Upper lobe of left lung (tissue), 6 donors: Measurements from ENCODE around the gene GRK5. TPM values are rescaled to one million over a fixed set of nuclear protein-coding genes. Genes with fewer than 3 reads are reported as not detected.
A peak's percentile ranks its signal among the peaks of the same experiment; 100 is the strongest.
"Not testable (repeated sequence)": the region's sequence is repeated elsewhere in the genome, so short reads cannot be mapped to it uniquely, and the experiment has no call there.

Experiments used
- ATAC-seq, 2 donors: fragments of 200-7000 bp; cut with Tn5 transposase; one replicate each; pipeline ENCODE4 v1.9.1; 2022; ENCODE audit warnings: mild to moderate bottlenecking in 2 of 2, moderate library complexity in 2 of 2; ENCODE audit not compliant: low FRiP score in 2 of 2
- DNase-seq, 2 donors: peaks; one replicate each; pipeline ENCODE4 v3.0.0-alpha.2; 2019 to 2020
- H3K27ac ChIP-seq, 4 donors: fragments of 200-600 bp; sonication (generic); one replicate each; pipeline ENCODE4 v1.5.1; 2016 to 2019
- H3K27me3 ChIP-seq, 4 donors: fragments of 200-600 bp; sonication (generic); one replicate each; pipeline ENCODE4 v1.5.1; 2017 to 2019
- H3K36me3 ChIP-seq, 4 donors: fragments of 200-600 bp; sonication (generic); one replicate each; pipeline ENCODE4 v1.5.1; 2016 to 2019
- H3K4me1 ChIP-seq, 4 donors: fragments of 200-600 bp; sonication (generic); one replicate each; pipeline ENCODE4 v1.5.1; 2018 to 2019
- H3K4me3 ChIP-seq, 4 donors: fragments of 200-600 bp; sonication (generic); one replicate each; pipeline ENCODE4 v1.5.1; 2017 to 2019; ENCODE audit warnings: mild to moderate bottlenecking in 2 of 4, moderate library complexity in 1 of 4
- H3K9me3 ChIP-seq, 4 donors: fragments of 200-600 bp; sonication (generic); one replicate each; pipeline ENCODE4 v1.5.1; 2018 to 2019
- EP300 ChIP-seq, 4 donors: sonication (generic); formaldehyde crosslinking; IDR thresholded peaks; one replicate each; pipeline ENCODE4 v1.5.1; 2017; ENCODE audit warnings: antibody characterized with exemption in 4 of 4, control low read depth in 2 of 4
- POLR2A ChIP-seq, 4 donors: fragments of 450-650 bp; IDR thresholded peaks; one replicate each; pipeline ENCODE4 v1.5.1; 2016 to 2017; ENCODE audit warnings: antibody characterized with exemption in 4 of 4, mild to moderate bottlenecking in 2 of 4
- POLR2AphosphoS5 ChIP-seq, 2 donors: sonication (generic); formaldehyde crosslinking; IDR thresholded peaks; one replicate each; pipeline ENCODE4 v1.5.1; 2017; ENCODE audit warnings: antibody characterized with exemption in 2 of 2
- WGBS, 2 donors: methylation state at CpG; one replicate each; pipeline ENCODE4 v1.1.5; 2017 to 2018; 5-methylcytosine and 5-hydroxymethylcytosine counted together
- total RNA-seq, 6 donors: library from RNA; depleted of rRNA in 4 of 6; stranded (reverse); fragments of >200 nt in 4 of 6; gene quantifications; one replicate each; pipeline versions ENCODE4 v1.1.0 to v1.2.1, GENCODE V29; 2016 to 2021
- TF ChIP-seq, protein P1 (sequence below), 6 experiments: fragments of 450-650 bp in 4 of 6; fragments of 200-600 bp in 2 of 6; sonication (generic) in 2 of 6; IDR thresholded peaks; one replicate each; pipeline ENCODE4 v1.5.1; 2016 to 2019; ENCODE audit warnings: antibody characterized with exemption in 6 of 6
- donor health status: DM: no; HTN: no; CAD: no; lungs with moderate emphysema.
- donor health status: DM: no; HTN: yes; CAD: no; lungs with severe emphysema.

Gene GRK5
- total RNA-seq, 6 donors from 2014 or later: 38.6 to 80.9 (median 61.1) TPM

DNA sequence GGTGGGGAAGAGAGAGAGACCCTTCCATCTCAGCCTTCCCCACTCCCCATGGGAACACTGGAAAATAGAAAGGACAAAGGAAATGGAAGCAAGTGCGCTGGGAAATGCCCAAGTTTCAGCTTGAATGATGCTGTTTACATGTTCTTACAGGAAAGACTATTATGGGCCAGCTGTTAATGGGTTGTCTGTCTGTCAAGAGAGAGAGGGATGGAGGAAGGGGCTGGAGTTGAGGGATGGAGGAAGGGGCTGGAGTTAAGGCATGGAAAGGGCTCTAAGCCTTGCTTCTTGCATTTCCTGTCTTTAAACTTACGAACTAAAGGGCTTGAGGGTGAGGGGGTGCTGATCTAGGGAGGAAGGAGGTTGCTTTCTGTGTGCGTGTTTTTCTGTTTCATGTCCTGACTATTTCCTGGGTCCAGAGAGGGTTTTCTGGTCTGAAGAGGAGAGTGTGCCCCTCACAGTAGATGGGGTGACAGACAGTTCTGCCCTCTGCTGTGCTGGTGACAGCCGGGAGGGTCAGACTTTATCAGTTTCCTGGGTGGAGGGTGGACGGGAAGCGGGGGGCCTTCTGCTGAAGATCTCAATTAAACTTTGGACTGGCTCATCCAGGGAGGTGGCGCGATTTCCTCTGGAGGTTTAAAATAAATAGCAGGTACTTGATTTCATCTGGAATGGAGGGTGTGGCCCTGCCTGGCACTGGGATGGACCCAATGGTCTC is 30.5 kb downstream of the GRK5 start:
- Histone ChIP-seq H3K9me3 (no peaks in the 10 kb centered on the region), H3K27me3 (no peaks in the 10 kb centered on the region), H3K27ac (peak overlapping the region; percentile 68 to 87 (median 72)), H3K36me3 (no peaks in the 10 kb centered on the region), H3K4me3 (no peak overlapping the region), H3K4me1 (peaks cover 52 to 76% (median 58%) of the 10 kb centered on the region in 4 donors)
- ATAC-seq: no peak
- no peak for TF ChIP-seq POLR2AphosphoS5 (IDR thresholded peaks at IDR 0.05)
- TF ChIP-seq POLR2A (IDR thresholded peaks at IDR 0.05): no peak
- TF ChIP-seq, protein P1, sequence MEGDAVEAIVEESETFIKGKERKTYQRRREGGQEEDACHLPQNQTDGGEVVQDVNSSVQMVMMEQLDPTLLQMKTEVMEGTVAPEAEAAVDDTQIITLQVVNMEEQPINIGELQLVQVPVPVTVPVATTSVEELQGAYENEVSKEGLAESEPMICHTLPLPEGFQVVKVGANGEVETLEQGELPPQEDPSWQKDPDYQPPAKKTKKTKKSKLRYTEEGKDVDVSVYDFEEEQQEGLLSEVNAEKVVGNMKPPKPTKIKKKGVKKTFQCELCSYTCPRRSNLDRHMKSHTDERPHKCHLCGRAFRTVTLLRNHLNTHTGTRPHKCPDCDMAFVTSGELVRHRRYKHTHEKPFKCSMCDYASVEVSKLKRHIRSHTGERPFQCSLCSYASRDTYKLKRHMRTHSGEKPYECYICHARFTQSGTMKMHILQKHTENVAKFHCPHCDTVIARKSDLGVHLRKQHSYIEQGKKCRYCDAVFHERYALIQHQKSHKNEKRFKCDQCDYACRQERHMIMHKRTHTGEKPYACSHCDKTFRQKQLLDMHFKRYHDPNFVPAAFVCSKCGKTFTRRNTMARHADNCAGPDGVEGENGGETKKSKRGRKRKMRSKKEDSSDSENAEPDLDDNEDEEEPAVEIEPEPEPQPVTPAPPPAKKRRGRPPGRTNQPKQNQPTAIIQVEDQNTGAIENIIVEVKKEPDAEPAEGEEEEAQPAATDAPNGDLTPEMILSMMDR (IDR thresholded peaks at IDR 0.05): no peak
- TF ChIP-seq EP300 (IDR thresholded peaks at IDR 0.05): peak in 2 of 4 donors; percentile 14 to 41
- WGBS, 2 donors: 54% methylated on average over 5 to 8 of the region's 8 CpGs
- DNase-seq: no peak

- WGBS, 2 donors: 72 to 74% methylated on average over 8 of the region's 8 CpGs
- Histone ChIP-seq H3K36me3 (no peaks in the 10 kb centered on the region), H3K4me1 (peaks cover 46 to 73% (median 55%) of the 10 kb centered on the region in 4 donors), H3K27ac (peak overlapping the region; percentile 68 to 87 (median 72)), H3K27me3 (no peaks in the 10 kb centered on the region), H3K4me3 (no peak overlapping the region), H3K9me3 (no peaks in the 10 kb centered on the region)
- no peak for TF ChIP-seq EP300 (IDR thresholded peaks at IDR 0.05)
- no peak for TF ChIP-seq POLR2A (IDR thresholded peaks at IDR 0.05)
- no peak for TF ChIP-seq POLR2AphosphoS5 (IDR thresholded peaks at IDR 0.05)
- TF ChIP-seq, protein P1 (IDR thresholded peaks at IDR 0.05): no peak
- no peak for DNase-seq
- no peak for ATAC-seq
These were observed 31.2 kb downstream of the GRK5 start for GRCh38 chr10:119238577-119238976.

DNA sequence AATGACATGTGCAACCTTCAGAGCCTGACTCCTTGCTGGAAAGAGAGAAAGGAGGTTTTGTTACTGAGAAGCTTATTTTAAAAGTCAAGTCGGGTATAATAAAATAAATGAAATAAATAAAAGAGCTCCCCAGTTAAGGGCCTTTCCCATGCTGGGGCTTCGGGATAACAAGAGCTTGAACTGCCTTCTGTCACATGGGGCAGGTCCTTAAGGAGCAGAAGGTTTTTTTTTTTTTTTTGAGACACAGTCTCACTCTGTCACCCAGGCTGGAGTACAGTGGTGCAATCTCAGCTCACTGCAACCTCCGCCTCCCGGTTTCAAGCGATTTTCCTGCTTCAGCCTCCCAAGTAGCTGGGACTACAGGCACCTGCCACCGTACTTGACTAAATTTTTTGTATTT is 31.6 kb downstream of the GRK5 start:
- H3K9me3 ChIP-seq, DNase-seq, H3K27me3 ChIP-seq, H3K36me3 ChIP-seq, ATAC-seq, H3K4me3 ChIP-seq: not testable (repeated sequence)
- Histone ChIP-seq H3K4me1 (peaks cover 42 to 70% (median 53%) of the 10 kb centered on the region in 4 donors), H3K27ac (peak overlapping the region; percentile 5 to 87 (median 69))
- WGBS, 2 donors: 71 to 81% methylated on average over 6 of the region's 6 CpGs

GRCh38 chr10:119239630-119240029 is 32.3 kb downstream of the GRK5 start:
- H3K27me3 ChIP-seq, H3K4me3 ChIP-seq, DNase-seq, ATAC-seq, H3K9me3 ChIP-seq, H3K36me3 ChIP-seq: not testable (repeated sequence)
- WGBS, 2 donors: 79 to 80% methylated on average over 4 of the region's 4 CpGs
- Histone ChIP-seq H3K4me1 (peaks cover 39 to 69% (median 55%) of the 10 kb centered on the region in 4 donors), H3K27ac (peak overlapping the region in 2 of 4 donors; percentile 5 to 87)

- 91% methylated on average over 11 to 12 of the region's 12 CpGs for WGBS, 2 donors
- TF ChIP-seq, protein P1 (IDR thresholded peaks at IDR 0.05): no peak
- TF ChIP-seq POLR2AphosphoS5 (IDR thresholded peaks at IDR 0.05): no peak
- no peak for TF ChIP-seq POLR2A (IDR thresholded peaks at IDR 0.05)
- TF ChIP-seq EP300 (IDR thresholded peaks at IDR 0.05): no peak
- Histone ChIP-seq H3K4me3 (no peak overlapping the region), H3K4me1 (peaks cover 29 to 58% (median 44%) of the 10 kb centered on the region in 4 donors), H3K27ac (peak overlapping the region in 3 of 4 donors; percentile 8 to 54 (median 30)), H3K27me3 (no peaks in the 10 kb centered on the region), H3K9me3 (no peaks in the 10 kb centered on the region), H3K36me3 (no peaks in the 10 kb centered on the region)
- no peak for ATAC-seq
- no peak for DNase-seq
These were observed 33.7 kb downstream of the GRK5 start for GRCh38 chr10:119241066-119241465.

- no peak for TF ChIP-seq POLR2AphosphoS5 (IDR thresholded peaks at IDR 0.05)
- TF ChIP-seq, protein P1 (IDR thresholded peaks at IDR 0.05): no peak
- TF ChIP-seq POLR2A (IDR thresholded peaks at IDR 0.05): no peak
- TF ChIP-seq EP300 (IDR thresholded peaks at IDR 0.05): no peak
- no peaks in the 10 kb centered on the region for H3K36me3 ChIP-seq
- H3K9me3 ChIP-seq: no peaks in the 10 kb centered on the region
- DNase-seq: no peak
- H3K27ac ChIP-seq: peak overlapping the region in 3 of 4 donors; percentile 21 to 54 (median 25)
- 80 to 82% methylated on average over 7 of the region's 7 CpGs for WGBS, 2 donors
- H3K27me3 ChIP-seq: no peaks in the 10 kb centered on the region
- no peak overlapping the region for H3K4me3 ChIP-seq
- peaks cover 29 to 55% (median 42%) of the 10 kb centered on the region in 4 donors for H3K4me1 ChIP-seq
- no peak for ATAC-seq
These were observed 34.8 kb downstream of the GRK5 start for GRCh38 chr10:119242186-119242585.
